Measurements from ENCODE around the gene ST3GAL4. TPM values are rescaled to one million over a fixed set of nuclear protein-coding genes. Genes with fewer than 3 reads are reported as not detected.

Gene ST3GAL4, protein sequence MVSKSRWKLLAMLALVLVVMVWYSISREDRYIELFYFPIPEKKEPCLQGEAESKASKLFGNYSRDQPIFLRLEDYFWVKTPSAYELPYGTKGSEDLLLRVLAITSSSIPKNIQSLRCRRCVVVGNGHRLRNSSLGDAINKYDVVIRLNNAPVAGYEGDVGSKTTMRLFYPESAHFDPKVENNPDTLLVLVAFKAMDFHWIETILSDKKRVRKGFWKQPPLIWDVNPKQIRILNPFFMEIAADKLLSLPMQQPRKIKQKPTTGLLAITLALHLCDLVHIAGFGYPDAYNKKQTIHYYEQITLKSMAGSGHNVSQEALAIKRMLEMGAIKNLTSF
- polyA plus RNA-seq (23.2 to 38.9 TPM (median 24.6 TPM) in 3 replicates), polyA minus RNA-seq (11.4 to 49.8 TPM (median 17.7 TPM) in 3 replicates)
- 4.4 TPM for polyA plus RNA-seq (2011; ENCODE audit: low read depth)
- polyA plus RNA-seq (2011; cell fraction: cytosol; rRNA removed) = 28.3 and 29.2 TPM in 2 replicates
- 17.5 and 18.9 TPM in 2 replicates for polyA plus RNA-seq (2011; cell fraction: nucleus; rRNA removed)
- polyA plus RNA-seq (2012; ENCODE audit: low replicate concordance) = 11.6 and 27.8 TPM in 2 replicates
- polyA minus RNA-seq (2011; cell fraction: cytosol; rRNA and poly(A)+ RNA removed) = 13.0 TPM
- polyA minus RNA-seq (2011; cell fraction: nucleus; rRNA and poly(A)+ RNA removed) = 5.6 and 9.4 TPM in 2 replicates

GRCh38 chr11:126355324-126355925 lies at the start of gene ST3GAL4:
TSS of gene ST3GAL4 (plus strand) at chr11:126355686. CDS start at chr11:126406156, 50,470 bp downstream.
- peaks cover 51% of the 10 kb centered on the region for H3K4me1 ChIP-seq (ENCODE audit: control insufficient read depth, extremely low read depth, insufficient read depth, low read length)
- dilution Hi-C loops (cut with MboI; ENCODE audit: extremely low pct_ligation_motif_present, low sequenced_read_pairs) = no loop called here

DNA sequence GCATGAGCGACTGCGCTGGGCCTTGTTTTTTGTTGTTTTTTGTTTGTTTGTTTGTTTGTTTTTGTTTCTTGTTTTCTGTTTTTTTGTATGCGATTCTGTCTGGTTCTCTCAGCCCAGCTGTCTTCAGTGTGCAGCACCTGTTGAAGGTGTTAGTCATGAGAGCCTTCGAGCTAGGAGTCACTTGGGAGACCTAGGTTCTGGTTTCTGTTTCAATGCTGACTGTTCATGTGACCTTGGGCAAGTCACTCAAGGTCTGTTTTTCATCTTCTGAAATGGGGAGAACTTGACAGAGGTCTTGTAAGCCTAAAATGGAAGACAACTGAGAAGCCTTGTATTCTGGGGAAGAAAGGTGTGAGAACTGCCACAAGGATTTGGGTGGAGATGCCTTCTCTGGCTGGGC lies 49.8 kb upstream of the ST3GAL4 start:
- FAIRE-seq = no peak
- H3K9me3 ChIP-seq (ENCODE audit: control insufficient read depth, low read depth, low read length) = no peaks in the 10 kb centered on the region
- dilution Hi-C loops (cut with MboI; ENCODE audit: extremely low pct_ligation_motif_present, low sequenced_read_pairs) = no loop called here
- H3K4me3 ChIP-seq (ENCODE audit: control insufficient read depth in 2 of 3, extremely low read depth in 1 of 3, insufficient read depth in 2 of 3, low read depth in 1 of 3, low read length in 3 of 3) = no peak overlapping the region
- H3K9ac ChIP-seq (ENCODE audit: control insufficient read depth, extremely low read depth, insufficient read depth, low read length) = no peak overlapping the region
- H4K20me1 ChIP-seq (ENCODE audit: control insufficient read depth, extremely low read depth, insufficient read depth, low read length) = no peaks in the 10 kb centered on the region
- no peak overlapping the region for H3K4me2 ChIP-seq (ENCODE audit: control insufficient read depth, extremely low read depth, insufficient read depth, low read depth, low read length)
- H3K27me3 ChIP-seq (ENCODE audit: control insufficient read depth, extremely low read depth, insufficient read depth, low read length) = no peaks in the 10 kb centered on the region
- no peak overlapping the region for H3K27ac ChIP-seq (ENCODE audit: control insufficient read depth, insufficient read depth, low read length)
- H3K36me3 ChIP-seq (ENCODE audit: control insufficient read depth in 2 of 2, extremely low read depth in 1 of 2, insufficient read depth in 2 of 2, low read length in 2 of 2) = no peaks in the 10 kb centered on the region
- H3K79me2 ChIP-seq (ENCODE audit: control insufficient read depth, insufficient read depth, low read length) = peaks cover 18% of the 10 kb centered on the region
- H3K4me1 ChIP-seq (ENCODE audit: control insufficient read depth, extremely low read depth, insufficient read depth, low read length) = peaks cover 25% of the 10 kb centered on the region
- no peak overlapping the region for H2AFZ ChIP-seq (ENCODE audit: control insufficient read depth, low read length)
- no peak for TF ChIP-seq CTCF (optimal IDR thresholded peaks at IDR 0.05 in 1 of 3, IDR thresholded peaks at IDR 0.05 in 1 of 3, conservative IDR thresholded peaks at IDR 0.05 in 1 of 3; ENCODE audit: extremely low read depth in 1 of 3, insufficient read depth in 2 of 3, low read length in 3 of 3)
- no peak for DNase-seq (ENCODE audit: low read depth, low spot score)
- H3K9me1 ChIP-seq (ENCODE audit: control insufficient read depth, extremely low read depth, insufficient read depth, low read length) = no peaks in the 10 kb centered on the region

More at GRCh38 chr11:126355324-126355925, at the start of gene ST3GAL4:
- peaks cover 9 to 20% of the 10 kb centered on the region in 2 experiments for H3K36me3 ChIP-seq (ENCODE audit: control insufficient read depth in 2 of 2, extremely low read depth in 1 of 2, insufficient read depth in 2 of 2, low read length in 2 of 2)
- peak within 1 kb of the TSS; percentile 89 for H3K9ac ChIP-seq (ENCODE audit: control insufficient read depth, extremely low read depth, insufficient read depth, low read length)
- H3K79me2 ChIP-seq (ENCODE audit: control insufficient read depth, insufficient read depth, low read length) = peaks cover 71% of the 10 kb centered on the region
- H3K27ac ChIP-seq (ENCODE audit: control insufficient read depth, insufficient read depth, low read length) = peak within 1 kb of the TSS; percentile 86
- TF ChIP-seq CTCF (optimal IDR thresholded peaks at IDR 0.05 in 1 of 3, IDR thresholded peaks at IDR 0.05 in 1 of 3, conservative IDR thresholded peaks at IDR 0.05 in 1 of 3; ENCODE audit: extremely low read depth in 1 of 3, insufficient read depth in 2 of 3, low read length in 3 of 3) (no peak), EZH2 (IDR thresholded peaks at IDR 0.05; ENCODE audit: low read length) (no peak)
- H3K4me3 ChIP-seq (ENCODE audit: control insufficient read depth in 2 of 3, extremely low read depth in 1 of 3, insufficient read depth in 2 of 3, low read depth in 1 of 3, low read length in 3 of 3) = peak within 1 kb of the TSS; percentile 81 to 89 (median 87)
- H3K27me3 ChIP-seq (ENCODE audit: control insufficient read depth, extremely low read depth, insufficient read depth, low read length) = no peaks in the 10 kb centered on the region
- H3K9me3 ChIP-seq (ENCODE audit: control insufficient read depth, low read depth, low read length) = no peaks in the 10 kb centered on the region
- no peaks in the 10 kb centered on the region for H4K20me1 ChIP-seq (ENCODE audit: control insufficient read depth, extremely low read depth, insufficient read depth, low read length)
- H3K9me1 ChIP-seq (ENCODE audit: control insufficient read depth, extremely low read depth, insufficient read depth, low read length) = no peaks in the 10 kb centered on the region
- peak within 1 kb of the TSS; percentile 79 for H3K4me2 ChIP-seq (ENCODE audit: control insufficient read depth, extremely low read depth, insufficient read depth, low read depth, low read length)
- peak within 1 kb of the TSS; percentile 30 for H2AFZ ChIP-seq (ENCODE audit: control insufficient read depth, low read length)
- FAIRE-seq (no peak), DNase-seq (ENCODE audit: low read depth, low spot score) (no peak)
